Astrocyte (in vitro differentiated cells and primary cell): ENCODE data around the gene EPHB1. TPM values are rescaled to one million over a fixed set of nuclear protein-coding genes. Genes with fewer than 3 reads are reported as not detected.

ENCODE experiments used
- DNase-seq: peaks from one replicate; pipeline ENCODE4 v3.0.0-alpha.2; 2010; ENCODE audit warnings: low read depth
- FAIRE-seq: peaks from 2 replicates; lab custom pipeline; 2011; peaks lifted over from hg19 to GRCh38; lab: Jason Lieb, UNC
- H2AFZ ChIP-seq: 2 replicates; pipeline ENCODE4 v1.6.0; 2012; ENCODE audit warnings: low read depth, low read length, inconsistent platforms
- H3K27ac ChIP-seq: 2 replicates; pipeline ENCODE4 v1.5.1; 2011; ENCODE audit warnings: low read depth, low read length, inconsistent platforms
- H3K27me3 ChIP-seq: 2 replicates; pipeline ENCODE4 v1.6.0; 2011; ENCODE audit warnings: low read length, inconsistent platforms; ENCODE audit not compliant: insufficient read depth
- H3K36me3 ChIP-seq: 2 replicates; pipeline ENCODE4 v1.5.1; 2011; ENCODE audit warnings: low read length, inconsistent platforms; ENCODE audit not compliant: insufficient read depth
- H3K4me1 ChIP-seq: 2 replicates; pipeline ENCODE4 v1.5.1; 2011; ENCODE audit warnings: low read length, inconsistent platforms; ENCODE audit not compliant: insufficient read depth
- H3K4me2 ChIP-seq: 2 replicates; pipeline ENCODE4 v1.6.0; 2012; ENCODE audit warnings: low read length, inconsistent platforms
- H3K4me3 ChIP-seq: 2 replicates; pipeline ENCODE4 v1.5.1; 2011; ENCODE audit warnings: low read depth, mild to moderate bottlenecking, low read length, inconsistent platforms; ENCODE audit not compliant: insufficient read depth
- H3K79me2 ChIP-seq: 2 replicates; pipeline ENCODE4 v1.6.0; 2012; ENCODE audit warnings: mild to moderate bottlenecking, low read length, inconsistent platforms; ENCODE audit not compliant: insufficient read depth
- H3K9ac ChIP-seq: 2 replicates; pipeline ENCODE4 v1.6.0; 2012; ENCODE audit warnings: mild to moderate bottlenecking, low read length, inconsistent platforms
- H3K9me3 ChIP-seq: 2 replicates; pipeline ENCODE4 v1.5.1; 2012; ENCODE audit warnings: low read depth, mild to moderate bottlenecking, low read length, inconsistent platforms; ENCODE audit not compliant: insufficient read depth
- H4K20me1 ChIP-seq: 2 replicates; pipeline ENCODE4 v1.6.0; 2012; ENCODE audit warnings: low read length, inconsistent platforms; ENCODE audit not compliant: insufficient read depth
- H3K27ac Mint-ChIP-seq: one replicate; pipeline ENCODE4 v1.8.0; 2021; ENCODE audit warnings: mild to moderate bottlenecking, mixed read lengths; ENCODE audit not compliant: unreplicated experiment
- H3K27me3 Mint-ChIP-seq: one replicate; pipeline ENCODE4 v1.8.0; 2021; ENCODE audit warnings: low read depth, mixed read lengths; ENCODE audit not compliant: unreplicated experiment
- H3K36me3 Mint-ChIP-seq: one replicate; pipeline ENCODE4 v1.8.0; 2021; ENCODE audit warnings: low read depth, mixed read lengths; ENCODE audit not compliant: unreplicated experiment
- H3K4me1 Mint-ChIP-seq: one replicate; pipeline ENCODE4 v1.8.0; 2021; ENCODE audit warnings: low read depth, mixed read lengths; ENCODE audit not compliant: unreplicated experiment
- H3K4me3 Mint-ChIP-seq: one replicate; pipeline ENCODE4 v1.8.0; 2021; ENCODE audit warnings: mild to moderate bottlenecking, moderate library complexity, mixed read lengths; ENCODE audit not compliant: unreplicated experiment
- H3K9me3 Mint-ChIP-seq: one replicate; pipeline ENCODE4 v1.8.0; 2021; ENCODE audit warnings: mild to moderate bottlenecking, mixed read lengths; ENCODE audit not compliant: unreplicated experiment
- CTCF ChIP-seq: IDR thresholded peaks from 2 replicates; pipeline ENCODE4 v1.5.1; 2011; ENCODE audit warnings: low read depth, mild to moderate bottlenecking, inconsistent platforms, low read length, moderate library complexity; ENCODE audit not compliant: insufficient read depth
- EZH2 ChIP-seq: IDR thresholded peaks from 2 replicates; pipeline ENCODE4 v1.6.1; 2012; ENCODE audit warnings: mild to moderate bottlenecking, low read length, inconsistent platforms; ENCODE audit not compliant: insufficient read depth
- total RNA-seq: library from RNA; stranded (reverse); gene quantifications from 2 replicates; pipeline ENCODE4 v1.2.1, GENCODE V29; 2021

EPHB1 gene
- total RNA-seq, 1 donor from 2014 or later: 4.1 TPM

DNA sequence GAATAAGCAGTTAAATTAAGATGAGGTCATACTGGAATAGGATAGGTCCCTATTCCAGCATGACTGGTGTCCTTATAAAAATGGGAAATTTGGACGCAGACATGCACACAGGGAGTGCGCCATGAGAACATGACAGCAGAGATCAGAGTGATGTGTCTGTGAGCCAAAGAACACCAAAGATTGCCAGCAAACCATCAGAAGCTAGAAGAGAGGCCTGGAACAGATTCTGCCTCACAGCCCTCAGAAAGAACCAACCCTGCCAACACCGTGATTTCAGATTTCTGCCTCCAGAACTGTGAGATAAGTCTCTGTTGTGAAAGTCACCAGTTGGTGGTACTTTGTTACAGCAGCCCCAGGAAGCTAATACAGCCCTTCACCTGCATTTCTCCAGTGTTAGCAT, 34.7 kb downstream of the EPHB1 start:
- no peaks in the 10 kb centered on the region for H3K4me1 Mint-ChIP-seq
- Histone ChIP-seq H3K27me3 (no peaks in the 10 kb centered on the region), H3K4me3 (no peak overlapping the region), H3K4me1 (no peaks in the 10 kb centered on the region), H3K27ac (no peak overlapping the region), H3K36me3 (no peaks in the 10 kb centered on the region), H2AFZ (no peak overlapping the region), H3K79me2 (no peaks in the 10 kb centered on the region), H3K4me2 (no peak overlapping the region), H3K9me3 (no peaks in the 10 kb centered on the region), H3K9ac (no peak overlapping the region), H4K20me1 (no peaks in the 10 kb centered on the region)
- FAIRE-seq (no peak), DNase-seq (no peak)
- H3K4me3 Mint-ChIP-seq: no peak overlapping the region
- H3K36me3 Mint-ChIP-seq: no peaks in the 10 kb centered on the region
- H3K27me3 Mint-ChIP-seq: peaks cover 16% of the 10 kb centered on the region
- TF ChIP-seq EZH2: no peak
- no peak for TF ChIP-seq CTCF
- no peaks in the 10 kb centered on the region for H3K9me3 Mint-ChIP-seq
- H3K27ac Mint-ChIP-seq: no peak overlapping the region

- Mint-ChIP-seq H3K27me3 (peaks cover 21% of the 10 kb centered on the region), H3K4me3 (no peak overlapping the region), H3K9me3 (no peaks in the 10 kb centered on the region), H3K36me3 (no peaks in the 10 kb centered on the region), H3K4me1 (no peaks in the 10 kb centered on the region), H3K27ac (no peak overlapping the region)
- H3K36me3 ChIP-seq: no peaks in the 10 kb centered on the region
- H3K4me3 ChIP-seq: no peak overlapping the region
- H3K79me2 ChIP-seq: no peaks in the 10 kb centered on the region
- FAIRE-seq: no peak
- H4K20me1 ChIP-seq: no peaks in the 10 kb centered on the region
- H3K9me3 ChIP-seq: no peaks in the 10 kb centered on the region
- no peak overlapping the region for H3K27ac ChIP-seq
- no peak for DNase-seq
- no peak overlapping the region for H3K4me2 ChIP-seq
- H3K27me3 ChIP-seq: no peaks in the 10 kb centered on the region
- TF ChIP-seq EZH2: no peak
- H3K4me1 ChIP-seq: no peaks in the 10 kb centered on the region
- H3K9ac ChIP-seq: no peak overlapping the region
- no peak overlapping the region for H2AFZ ChIP-seq
Observed at GRCh38 chr3:134832585-134832984, 37.5 kb downstream of the EPHB1 start.

DNA sequence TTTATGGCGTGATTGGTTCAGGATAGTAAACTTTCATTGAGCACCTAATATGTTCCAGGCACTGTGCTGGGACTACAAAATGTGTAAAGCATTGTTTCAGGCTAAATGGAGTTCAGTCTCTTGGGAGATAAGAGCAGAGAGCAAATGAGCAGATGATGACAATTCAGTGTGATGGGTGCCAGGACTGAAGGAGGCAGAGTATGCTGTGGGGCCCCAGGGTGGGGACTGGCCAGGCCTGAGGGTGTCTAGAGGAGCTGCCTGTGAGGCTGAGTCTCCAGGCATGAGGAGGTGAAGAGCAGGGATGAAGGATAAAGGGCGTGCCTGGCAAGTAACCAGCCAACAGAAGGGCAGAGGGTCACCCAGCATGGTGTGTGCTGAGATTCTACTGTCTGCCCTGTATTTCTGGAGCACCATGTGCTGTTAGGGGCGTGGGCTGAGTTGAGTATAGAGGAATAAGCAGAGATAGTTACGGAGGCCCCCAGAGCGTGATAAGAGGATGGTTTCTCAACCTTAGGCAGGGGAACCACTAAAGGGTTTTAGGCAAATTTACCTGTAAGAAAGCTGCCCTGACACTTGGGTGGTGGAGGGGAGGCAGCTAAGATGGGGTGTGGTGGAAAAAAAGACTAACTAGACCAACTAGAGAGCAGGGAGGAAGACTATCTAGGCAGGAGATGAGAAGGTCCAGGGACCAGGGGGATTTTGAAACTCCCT, 38.5 kb downstream of the EPHB1 start:
- no peak overlapping the region for H3K27ac Mint-ChIP-seq
- Histone ChIP-seq H3K9ac (no peak overlapping the region), H4K20me1 (no peaks in the 10 kb centered on the region), H2AFZ (no peak overlapping the region), H3K79me2 (no peaks in the 10 kb centered on the region), H3K9me3 (no peaks in the 10 kb centered on the region), H3K4me3 (no peak overlapping the region), H3K36me3 (no peaks in the 10 kb centered on the region), H3K27ac (no peak overlapping the region), H3K4me1 (no peaks in the 10 kb centered on the region), H3K4me2 (no peak overlapping the region), H3K27me3 (no peaks in the 10 kb centered on the region)
- H3K9me3 Mint-ChIP-seq: no peaks in the 10 kb centered on the region
- TF ChIP-seq CTCF (no peak), EZH2 (no peak)
- peaks cover 19% of the 10 kb centered on the region for H3K27me3 Mint-ChIP-seq
- FAIRE-seq (no peak), DNase-seq (no peak)
- no peaks in the 10 kb centered on the region for H3K36me3 Mint-ChIP-seq
- no peak overlapping the region for H3K4me3 Mint-ChIP-seq
- no peaks in the 10 kb centered on the region for H3K4me1 Mint-ChIP-seq
